OCI-LY7 (cell line): ENCODE measurements around the gene MAP3K14. TPM values are rescaled to one million over a fixed set of nuclear protein-coding genes. Genes with fewer than 3 reads are reported as not detected.

Experiments
- BruUV-seq: library from RNA; stranded (reverse); fragments of 400-500 nt; replicated peaks from 2 replicates; lab custom pipeline; 2021; lab: Mats Ljungman, UMichigan
- CTCF ChIA-PET: fragments of 300-600 bp; sonication (Branson Sonifier 250); formaldehyde crosslinking; loops from one replicate; lab custom pipeline; 2022; ENCODE audit warnings: antibody characterized with exemption; ENCODE audit not compliant: unreplicated experiment; lab: Charles Lee
- POLR2A ChIA-PET: fragments of 300-600 bp; sonication (Branson Sonifier 250); formaldehyde crosslinking; loops from one replicate; lab custom pipeline; 2022; ENCODE audit warnings: antibody characterized with exemption; lab: Charles Lee
- DNase-seq: peaks from one replicate; pipeline ENCODE4 v3.0.0-alpha.2; 2015; ENCODE audit warnings: low spot score
- H2AFZ ChIP-seq: fragments of 200-600 bp; sonication (generic), shearing (Covaris generic); 2 replicates; pipeline ENCODE4 v1.6.1; 2014; ENCODE audit warnings: mild to moderate bottlenecking, antibody characterized with exemption, low read length, moderate library complexity
- H3K27ac ChIP-seq: fragments of 200-600 bp; sonication (generic); 2 replicates; pipeline ENCODE4 v1.5.1; 2014; ENCODE audit warnings: mixed run types, low read depth, mild to moderate bottlenecking, moderate library complexity, low read length, inconsistent platforms; ENCODE audit not compliant: poor library complexity, severe bottlenecking
- H3K36me3 ChIP-seq: fragments of 200-600 bp; sonication (generic); 2 replicates; pipeline ENCODE4 v1.6.1; 2014; ENCODE audit warnings: mild to moderate bottlenecking, antibody characterized with exemption, low read length, moderate library complexity, mixed read lengths; ENCODE audit not compliant: insufficient read depth
- H3K4me1 ChIP-seq: fragments of 200-600 bp; sonication (generic); 2 replicates; pipeline ENCODE4 v1.5.1; 2014; ENCODE audit warnings: mild to moderate bottlenecking, low read length; ENCODE audit not compliant: insufficient read depth, poor library complexity, severe bottlenecking
- H3K4me2 ChIP-seq: fragments of 200-600 bp; sonication (generic); 2 replicates; pipeline ENCODE4 v1.6.1; 2014; ENCODE audit warnings: mild to moderate bottlenecking, low read length
- H3K4me3 ChIP-seq: fragments of 200-600 bp; sonication (generic); 2 replicates; pipeline ENCODE4 v1.5.1; 2014; ENCODE audit warnings: mild to moderate bottlenecking, low read depth, low read length; ENCODE audit not compliant: poor library complexity, severe bottlenecking
- H3K79me2 ChIP-seq: fragments of 200-600 bp; sonication (generic); 2 replicates; pipeline ENCODE4 v1.6.1; 2016; ENCODE audit warnings: low read depth, mild to moderate bottlenecking, low read length, moderate library complexity, mixed read lengths; ENCODE audit not compliant: insufficient read depth
- H3K9me2 ChIP-seq: fragments of 200-600 bp; sonication (generic); 2 replicates; pipeline ENCODE4 v1.6.1; 2016; ENCODE audit warnings: mild to moderate bottlenecking, low read length, mixed read lengths; ENCODE audit not compliant: insufficient read depth
- H3K9me3 ChIP-seq: fragments of 200-600 bp; sonication (generic); 2 replicates; pipeline ENCODE4 v1.6.1; 2014; ENCODE audit warnings: mild to moderate bottlenecking, mixed run types, low read length, mixed read lengths
- H4K20me1 ChIP-seq: fragments of 200-600 bp; sonication (generic); 2 replicates; pipeline ENCODE4 v1.6.1; 2014; ENCODE audit warnings: mild to moderate bottlenecking, antibody characterized with exemption, low read length, moderate library complexity, mixed read lengths; ENCODE audit not compliant: insufficient read depth
- EZH2phosphoT487 ChIP-seq: fragments of 200-600 bp; sonication (generic); IDR thresholded peaks from 2 replicates; pipeline ENCODE4 v1.6.1; 2018; ENCODE audit warnings: low read depth, borderline replicate concordance, mild to moderate bottlenecking, mixed run types, antibody characterized with exemption, low read length, moderate library complexity, mixed read lengths
- intact Hi-C: fragments of 100-400 bp; cut with micrococcal nuclease; formaldehyde crosslinking; loops from one replicate; pipeline ENCODE4 v1.10.0; 2022; ENCODE audit not compliant: unreplicated experiment
- total RNA-seq, 2 experiments: library from RNA; depleted of rRNA in 1 of 2; stranded (reverse); fragments of >200 nt in 1 of 2; shearing (Covaris generic) in 1 of 2; gene quantifications; 2 replicates each; pipeline ENCODE4 v1.2.3, GENCODE V29; 2014 to 2022
- TF ChIP-seq, protein P1 (sequence below): fragments of 200-600 bp; sonication (generic); conservative IDR thresholded peaks from 2 replicates; pipeline ENCODE4 v1.5.1; 2014; ENCODE audit warnings: mild to moderate bottlenecking, antibody characterized with exemption, low read length, moderate library complexity, mixed read lengths

The MAP3K14 gene
- total RNA-seq, 2 experiments from 2014 or later: 12.3 to 21.2 TPM

DNA sequence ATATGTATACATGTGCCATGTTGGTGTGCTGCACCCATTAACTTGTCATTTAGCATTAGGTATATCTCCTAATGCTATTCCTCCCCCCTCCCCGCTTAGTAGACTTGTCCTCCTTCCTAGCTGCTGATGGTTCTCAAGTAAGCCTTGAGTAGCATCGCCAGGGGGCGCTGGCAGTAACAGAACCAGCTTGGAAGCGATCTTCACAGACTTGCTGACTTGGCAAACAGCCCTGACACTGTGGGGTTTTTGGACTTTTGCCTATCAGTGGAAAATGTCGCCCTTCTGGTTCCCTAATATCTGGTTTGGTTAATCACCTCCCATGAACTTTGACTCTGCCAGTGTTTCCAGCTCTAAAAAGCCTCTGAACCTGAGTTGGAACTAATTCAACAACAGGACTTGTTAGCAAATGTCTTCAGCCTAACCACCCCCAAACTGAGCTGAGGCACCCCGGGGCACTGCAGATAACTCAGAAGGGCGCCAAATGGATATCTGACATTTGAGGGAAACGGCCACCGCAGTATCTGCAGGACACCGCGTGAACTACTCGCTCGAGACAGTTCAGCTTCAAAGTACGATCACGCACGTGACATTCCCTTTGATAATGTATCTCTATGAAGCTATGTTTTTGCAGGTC is 39.5 kb downstream of the MAP3K14 start:
- Histone ChIP-seq H4K20me1 (no peaks in the 10 kb centered on the region), H3K9me3 (no peaks in the 10 kb centered on the region), H2AFZ (no peak overlapping the region), H3K27ac (no peak overlapping the region), H3K4me3 (no peak overlapping the region), H3K36me3 (peaks cover 29% of the 10 kb centered on the region), H3K4me1 (no peaks in the 10 kb centered on the region), H3K79me2 (no peaks in the 10 kb centered on the region), H3K4me2 (no peak overlapping the region), H3K9me2 (no peaks in the 10 kb centered on the region)
- BruUV-seq: no TSS peak
- CTCF ChIA-PET: interaction anchor here (0.6 to 2.2 kb wide), 6 partner anchors 31 to 108 kb away, joined by 3 to 11 read pairs (median 7); partner anchors contain the start of gene MAP3K14
- intact Hi-C loops: loop anchor here (1.0 kb wide), 2 partner anchors 40 to 108 kb away; partner anchors contain the start of gene MAP3K14
- POLR2A ChIA-PET: interaction anchor here (0.6 to 1.1 kb wide), 3 partner anchors 25 to 421 kb away, joined by 3 to 6 read pairs (median 3); no protein-coding TSS in a partner anchor
- TF ChIP-seq, protein P1, sequence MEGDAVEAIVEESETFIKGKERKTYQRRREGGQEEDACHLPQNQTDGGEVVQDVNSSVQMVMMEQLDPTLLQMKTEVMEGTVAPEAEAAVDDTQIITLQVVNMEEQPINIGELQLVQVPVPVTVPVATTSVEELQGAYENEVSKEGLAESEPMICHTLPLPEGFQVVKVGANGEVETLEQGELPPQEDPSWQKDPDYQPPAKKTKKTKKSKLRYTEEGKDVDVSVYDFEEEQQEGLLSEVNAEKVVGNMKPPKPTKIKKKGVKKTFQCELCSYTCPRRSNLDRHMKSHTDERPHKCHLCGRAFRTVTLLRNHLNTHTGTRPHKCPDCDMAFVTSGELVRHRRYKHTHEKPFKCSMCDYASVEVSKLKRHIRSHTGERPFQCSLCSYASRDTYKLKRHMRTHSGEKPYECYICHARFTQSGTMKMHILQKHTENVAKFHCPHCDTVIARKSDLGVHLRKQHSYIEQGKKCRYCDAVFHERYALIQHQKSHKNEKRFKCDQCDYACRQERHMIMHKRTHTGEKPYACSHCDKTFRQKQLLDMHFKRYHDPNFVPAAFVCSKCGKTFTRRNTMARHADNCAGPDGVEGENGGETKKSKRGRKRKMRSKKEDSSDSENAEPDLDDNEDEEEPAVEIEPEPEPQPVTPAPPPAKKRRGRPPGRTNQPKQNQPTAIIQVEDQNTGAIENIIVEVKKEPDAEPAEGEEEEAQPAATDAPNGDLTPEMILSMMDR: peak; percentile 88
- no peak for TF ChIP-seq EZH2phosphoT487
- peak; percentile 92 for DNase-seq

DNA sequence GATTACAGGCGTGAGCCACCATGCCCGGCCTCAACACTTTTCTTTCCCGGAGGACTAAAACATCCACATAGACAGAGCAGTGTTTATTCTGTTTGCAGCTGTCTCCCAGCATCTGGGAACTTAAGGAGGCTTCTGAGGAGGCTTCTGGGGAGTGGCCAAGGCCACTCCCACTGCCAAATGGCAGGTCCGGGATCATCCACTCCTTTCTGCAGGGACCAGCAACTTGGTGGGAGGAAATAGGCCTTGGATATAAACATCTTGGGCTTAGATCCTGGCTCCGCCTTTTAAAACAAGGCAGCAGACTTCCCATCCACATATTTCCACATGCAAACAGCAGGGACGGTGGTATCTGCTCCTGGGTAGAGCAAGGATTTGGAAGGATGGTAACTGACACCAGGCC is 40.8 kb downstream of the MAP3K14 start:
- Histone ChIP-seq H3K4me1 (no peaks in the 10 kb centered on the region), H3K9me3 (no peaks in the 10 kb centered on the region), H3K36me3 (peaks cover 20% of the 10 kb centered on the region; the same call in 1 of the 2 replicates), H2AFZ (no peak overlapping the region), H3K9me2 (no peaks in the 10 kb centered on the region), H3K27ac (no peak overlapping the region), H3K4me3 (no peak overlapping the region), H3K4me2 (no peak overlapping the region), H4K20me1 (no peaks in the 10 kb centered on the region), H3K79me2 (no peaks in the 10 kb centered on the region)
- BruUV-seq: no TSS peak
- ChIA-PET CTCF (no interaction called here), POLR2A (no interaction called here)
- intact Hi-C loops: no loop called here
- TF ChIP-seq, protein P1: no peak
- no peak for TF ChIP-seq EZH2phosphoT487
- no peak for DNase-seq

- Histone ChIP-seq H3K36me3 (peaks cover 37% of the 10 kb centered on the region), H2AFZ (no peak overlapping the region), H4K20me1 (no peaks in the 10 kb centered on the region), H3K27ac (no peak overlapping the region), H3K4me3 (no peak overlapping the region), H3K9me3 (no peaks in the 10 kb centered on the region), H3K4me2 (no peak overlapping the region), H3K4me1 (no peaks in the 10 kb centered on the region), H3K9me2 (no peaks in the 10 kb centered on the region), H3K79me2 (no peaks in the 10 kb centered on the region)
- CTCF ChIA-PET: no interaction called here
- intact Hi-C loops: no loop called here
- POLR2A ChIA-PET: no interaction called here
- no TSS peak for BruUV-seq
- DNase-seq: no peak
- TF ChIP-seq, protein P1: no peak
- no peak for TF ChIP-seq EZH2phosphoT487
Observed at GRCh38 chr17:45274033-45274432, 42.8 kb downstream of the MAP3K14 start.
